DOHH2 (cell line): ENCODE data around the gene IFIT3.

Source experiments
- EZH2phosphoT487 ChIP-seq: fragments of 200-600 bp; sonication (generic); IDR thresholded peaks from 2 replicates; pipeline ENCODE4 v1.6.1; 2017; ENCODE audit warnings: borderline replicate concordance, mild to moderate bottlenecking, antibody characterized with exemption, low read length, moderate library complexity, mixed read lengths
- TF ChIP-seq, protein P1 (sequence below): fragments of 200-600 bp; sonication (generic); IDR thresholded peaks from one replicate; pipeline ENCODE4 v1.5.1; 2014; ENCODE audit warnings: antibody characterized with exemption, mild to moderate bottlenecking, low read depth, low read length; ENCODE audit not compliant: poor library complexity, severe bottlenecking

DNA sequence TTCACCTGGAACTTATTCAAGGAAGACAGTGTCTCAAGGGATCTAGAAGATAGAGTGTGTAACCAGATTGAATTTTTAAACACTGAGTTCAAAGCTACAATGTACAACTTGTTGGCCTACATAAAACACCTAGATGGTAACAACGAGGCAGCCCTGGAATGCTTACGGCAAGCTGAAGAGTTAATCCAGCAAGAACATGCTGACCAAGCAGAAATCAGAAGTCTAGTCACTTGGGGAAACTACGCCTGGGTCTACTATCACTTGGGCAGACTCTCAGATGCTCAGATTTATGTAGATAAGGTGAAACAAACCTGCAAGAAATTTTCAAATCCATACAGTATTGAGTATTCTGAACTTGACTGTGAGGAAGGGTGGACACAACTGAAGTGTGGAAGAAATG, 10.9 kb downstream of the IFIT3 start:
- TF ChIP-seq, protein P1, sequence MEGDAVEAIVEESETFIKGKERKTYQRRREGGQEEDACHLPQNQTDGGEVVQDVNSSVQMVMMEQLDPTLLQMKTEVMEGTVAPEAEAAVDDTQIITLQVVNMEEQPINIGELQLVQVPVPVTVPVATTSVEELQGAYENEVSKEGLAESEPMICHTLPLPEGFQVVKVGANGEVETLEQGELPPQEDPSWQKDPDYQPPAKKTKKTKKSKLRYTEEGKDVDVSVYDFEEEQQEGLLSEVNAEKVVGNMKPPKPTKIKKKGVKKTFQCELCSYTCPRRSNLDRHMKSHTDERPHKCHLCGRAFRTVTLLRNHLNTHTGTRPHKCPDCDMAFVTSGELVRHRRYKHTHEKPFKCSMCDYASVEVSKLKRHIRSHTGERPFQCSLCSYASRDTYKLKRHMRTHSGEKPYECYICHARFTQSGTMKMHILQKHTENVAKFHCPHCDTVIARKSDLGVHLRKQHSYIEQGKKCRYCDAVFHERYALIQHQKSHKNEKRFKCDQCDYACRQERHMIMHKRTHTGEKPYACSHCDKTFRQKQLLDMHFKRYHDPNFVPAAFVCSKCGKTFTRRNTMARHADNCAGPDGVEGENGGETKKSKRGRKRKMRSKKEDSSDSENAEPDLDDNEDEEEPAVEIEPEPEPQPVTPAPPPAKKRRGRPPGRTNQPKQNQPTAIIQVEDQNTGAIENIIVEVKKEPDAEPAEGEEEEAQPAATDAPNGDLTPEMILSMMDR: no peak
- no peak for TF ChIP-seq EZH2phosphoT487
